K562 treated with DMSO at 1 percent for 4 hours (cell line): ENCODE data around the gene DCST1. TPM values are rescaled to one million over a fixed set of nuclear protein-coding genes. Genes with fewer than 3 reads are reported as not detected.

ENCODE experiments used
- total RNA-seq: library from RNA; unstranded; fragments of 300-600 nt; gene quantifications from 2 replicates; pipeline ENCODE4 v1.2.3, GENCODE V29; 2022; ENCODE audit not compliant: insufficient read depth

The DCST1 gene
- total RNA-seq = not detected in 2 replicates

DNA sequence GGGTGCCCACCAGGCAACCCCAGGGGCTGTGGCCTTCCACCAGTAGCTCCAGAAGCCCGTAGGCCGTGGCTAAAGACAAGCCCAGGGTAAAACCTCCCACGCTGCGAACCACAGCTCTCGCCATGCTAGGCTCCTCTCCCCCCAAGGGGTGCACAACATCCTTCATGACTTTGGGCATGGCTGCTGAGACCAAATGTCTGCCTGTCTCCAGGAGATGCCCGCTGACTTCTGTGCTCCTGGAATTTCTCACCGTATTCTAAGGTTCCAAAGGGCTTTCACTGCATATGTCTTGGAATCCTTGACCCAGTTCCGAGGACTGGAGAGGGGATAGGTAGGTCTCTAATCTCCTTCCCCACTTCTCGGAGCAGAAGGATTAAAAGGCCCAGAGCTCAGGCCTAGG lies at the start of gene DCST1, which contains the start of gene DCST2:
Gene DCST1, plus strand, starts transcription at position 301 of the 400 bp plus-strand sequence. CDS start 213 bp downstream, outside the sequence.
Gene DCST2, minus strand, starts transcription at position 258 of the 400 bp plus-strand sequence. Its CDS starts 80 bp downstream, at position 178.

DNA sequence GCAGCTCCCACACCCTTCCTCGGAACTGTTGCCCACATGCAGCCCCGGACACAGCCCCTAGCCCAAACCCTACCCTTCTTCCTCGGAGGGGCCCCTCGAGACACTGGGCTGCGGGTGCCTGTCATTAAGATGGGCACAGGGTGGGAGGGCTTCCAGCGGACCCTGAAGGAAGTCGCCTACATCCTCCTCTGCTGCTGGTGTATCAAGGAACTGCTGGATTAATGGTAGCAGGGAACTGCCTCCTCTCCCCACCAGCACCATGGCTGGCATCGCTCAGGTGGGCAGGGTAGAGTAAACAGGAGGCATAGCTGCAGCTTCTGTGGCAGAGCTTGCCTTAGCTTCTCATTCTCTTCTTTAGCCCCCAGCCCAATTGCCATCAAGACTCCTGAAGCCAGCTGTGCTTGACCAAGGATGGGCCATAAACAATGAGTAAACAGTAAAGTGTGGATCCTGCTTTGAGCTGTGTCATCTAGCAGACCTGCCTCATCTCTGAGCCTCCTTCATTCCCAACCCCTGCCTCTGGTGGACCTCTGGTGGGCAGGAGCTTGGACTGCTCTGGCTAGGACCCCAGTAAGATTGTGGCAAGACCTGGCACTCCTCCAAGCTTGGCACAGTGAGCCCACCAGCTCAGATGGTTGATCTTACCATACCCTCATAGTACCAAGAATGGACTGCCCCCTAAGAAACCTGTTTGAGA lies 39.9 kb upstream of the DCST1 start, which contains the start of gene LENEP:
Gene LENEP, plus strand, starts transcription at position 15 of the 697 bp plus-strand sequence. Its CDS starts 22 bp downstream, at position 37.

GRCh38 chr1:155002464-155003226 lies 31.0 kb upstream of the DCST1 start, which contains the start of gene ZBTB7B:
Gene ZBTB7B, plus strand, starts transcription at chr1:155002802. Its CDS starts 11,859 bp downstream, at chr1:155014661.

GRCh38 chr1:155050560-155051341 lies 17.1 kb downstream of the DCST1 start, which contains the start of gene ADAM15:
Gene ADAM15, plus strand, starts transcription at chr1:155051316. Its CDS starts 71 bp downstream, at chr1:155051387.

GRCh38 chr1:155063550-155064110 lies 30.0 kb downstream of the DCST1 start, which contains the start of gene EFNA4:
Gene EFNA4, plus strand, starts transcription at chr1:155063740. Its CDS starts 84 bp downstream, at chr1:155063824.

GRCh38 chr1:155078469-155079209 lies 45.0 kb downstream of the DCST1 start, which contains the start of gene EFNA3:
Gene EFNA3, plus strand, starts transcription at chr1:155078837. Its CDS starts 105 bp downstream, at chr1:155078942.

Other genes starting within 250 kb of the DCST1 start
- gene KCNN3, start 163.5 kb upstream of the DCST1 start, total RNA-seq = 0.24 TPM in 1 of 2 replicates, not detected in the other
- 15.0 and 15.4 TPM in 2 replicates for gene PMVK, start 97.1 kb upstream of the DCST1 start, total RNA-seq
- gene PBXIP1, start 77.7 kb upstream of the DCST1 start, total RNA-seq = 17.2 and 18.4 TPM in 2 replicates
- 33.7 and 39.2 TPM in 2 replicates for gene PYGO2, start 72.0 kb upstream of the DCST1 start, total RNA-seq
- 39.1 and 42.7 TPM in 2 replicates for gene SHC1, start 63.1 kb upstream of the DCST1 start, total RNA-seq
- 495 and 528 TPM in 2 replicates for gene CKS1B, start 59.1 kb upstream of the DCST1 start, total RNA-seq
- gene FLAD1, start 50.5 kb upstream of the DCST1 start, total RNA-seq = 32.2 and 39.4 TPM in 2 replicates
- gene LENEP, start 40.2 kb upstream of the DCST1 start, total RNA-seq = not detected in 2 replicates
- 27.9 and 35.5 TPM in 2 replicates for gene ZBTB7B, start 31.0 kb upstream of the DCST1 start, total RNA-seq
- not detected in 2 replicates for gene DCST2, start within 50 bp of the DCST1 start, total RNA-seq
- gene ADAM15, start 17.5 kb downstream of the DCST1 start, total RNA-seq = 40.7 and 46.0 TPM in 2 replicates
- gene EFNA4, start 29.9 kb downstream of the DCST1 start, total RNA-seq = 10.5 and 16.5 TPM in 2 replicates
- 3.1 and 5.9 TPM in 2 replicates for gene EFNA3, start 45.0 kb downstream of the DCST1 start, total RNA-seq
- 5.1 and 5.9 TPM in 2 replicates for gene EFNA1, start 94.1 kb downstream of the DCST1 start, total RNA-seq
- gene SLC50A1, start 102.0 kb downstream of the DCST1 start, total RNA-seq = 96.4 and 104 TPM in 2 replicates
- gene DPM3, start 106.7 kb downstream of the DCST1 start, total RNA-seq = 120 and 130 TPM in 2 replicates
- gene KRTCAP2, start 139.5 kb downstream of the DCST1 start, total RNA-seq = 290 and 308 TPM in 2 replicates
- 0.40 TPM in 1 of 2 replicates, not detected in the other for gene TRIM46, start 140.0 kb downstream of the DCST1 start, total RNA-seq
- gene THBS3, start 174.1 kb downstream of the DCST1 start, total RNA-seq = 5.3 and 6.6 TPM in 2 replicates
- gene MTX1, start 174.9 kb downstream of the DCST1 start, total RNA-seq = 69.3 and 70.9 TPM in 2 replicates
- 30.0 and 43.2 TPM in 2 replicates for gene ENTREP3, start 221.7 kb downstream of the DCST1 start, total RNA-seq
- 109 and 131 TPM in 2 replicates for gene SCAMP3, start 228.5 kb downstream of the DCST1 start, total RNA-seq
- 28.5 and 34.6 TPM in 2 replicates for gene CLK2, start 239.7 kb downstream of the DCST1 start, total RNA-seq
- 3.2 and 4.2 TPM in 2 replicates for gene HCN3, start 243.6 kb downstream of the DCST1 start, total RNA-seq